DOHH2 (cell line): ENCODE results near the gene ZNF264.
"Not testable (repeated sequence)": the region's sequence is repeated elsewhere in the genome, so short reads cannot be mapped to it uniquely, and the experiment has no call there.

Experiments used
- H3F3A ChIP-seq: fragments of 200-600 bp; sonication (generic), shearing (Covaris generic); 2 replicates; pipeline ENCODE4 v1.6.0; 2016; ENCODE audit warnings: antibody characterized with exemption, mild to moderate bottlenecking; ENCODE audit not compliant: control insufficient read depth, insufficient read depth
- H3K27ac ChIP-seq: fragments of 200-600 bp; sonication (generic); 2 replicates; pipeline ENCODE4 v1.5.1; 2014; ENCODE audit warnings: low read depth, mild to moderate bottlenecking, low read length, moderate library complexity
- H3K27me3 ChIP-seq: fragments of 200-600 bp; sonication (generic); 2 replicates; pipeline ENCODE4 v1.6.1; 2014; ENCODE audit warnings: mild to moderate bottlenecking, low read length, mixed read lengths; ENCODE audit not compliant: control insufficient read depth
- H3K36me3 ChIP-seq: fragments of 200-600 bp; sonication (generic); 2 replicates; pipeline ENCODE4 v1.6.1; 2014; ENCODE audit warnings: mild to moderate bottlenecking, low read length, moderate library complexity, mixed read lengths; ENCODE audit not compliant: control insufficient read depth
- H3K4me1 ChIP-seq: fragments of 200-600 bp; sonication (generic); 2 replicates; pipeline ENCODE4 v1.6.1; 2014; ENCODE audit warnings: mild to moderate bottlenecking, low read length, mixed read lengths; ENCODE audit not compliant: control insufficient read depth
- H3K4me2 ChIP-seq: fragments of 200-600 bp; sonication (generic); 2 replicates; pipeline ENCODE4 v1.6.0; 2014; ENCODE audit warnings: mild to moderate bottlenecking, low read length, moderate library complexity
- H3K4me3 ChIP-seq: fragments of 200-600 bp; sonication (generic); 2 replicates; pipeline ENCODE4 v1.5.1; 2014; ENCODE audit warnings: mild to moderate bottlenecking, low read length, mixed read lengths
- H3K79me2 ChIP-seq: fragments of 200-600 bp; sonication (generic); 2 replicates; pipeline ENCODE4 v1.6.1; 2014; ENCODE audit warnings: mild to moderate bottlenecking, low read length, mixed read lengths; ENCODE audit not compliant: control insufficient read depth
- H3K9me2 ChIP-seq: fragments of 200-600 bp; sonication (generic); replicated peaks from 2 replicates; pipeline ENCODE4 v1.6.1; 2014; ENCODE audit warnings: mild to moderate bottlenecking, low read length, mixed read lengths; ENCODE audit not compliant: control insufficient read depth
- H3K9me3 ChIP-seq: fragments of 200-600 bp; sonication (generic); 2 replicates; pipeline ENCODE4 v1.6.1; 2014; ENCODE audit warnings: antibody characterized with exemption, low read length, mixed read lengths; ENCODE audit not compliant: control insufficient read depth, insufficient read depth
- H4K20me1 ChIP-seq: fragments of 200-600 bp; sonication (generic); 2 replicates; pipeline ENCODE4 v1.6.0; 2014; ENCODE audit warnings: low read depth, mild to moderate bottlenecking, antibody characterized with exemption, low read length, moderate library complexity; ENCODE audit not compliant: control insufficient read depth, insufficient read depth
- CTCF ChIP-seq: fragments of 200-600 bp; sonication (generic); IDR thresholded peaks from one replicate; pipeline ENCODE4 v1.5.1; 2014; ENCODE audit warnings: antibody characterized with exemption, mild to moderate bottlenecking, low read depth, low read length; ENCODE audit not compliant: poor library complexity, severe bottlenecking
- EZH2phosphoT487 ChIP-seq: fragments of 200-600 bp; sonication (generic); IDR thresholded peaks from 2 replicates; pipeline ENCODE4 v1.6.1; 2017; ENCODE audit warnings: borderline replicate concordance, mild to moderate bottlenecking, antibody characterized with exemption, low read length, moderate library complexity, mixed read lengths

Gene ZNF264

GRCh38 chr19:57245066-57245465, 53.8 kb downstream of the ZNF264 start:
- H3K36me3 ChIP-seq: peaks cover 5% of the 10 kb centered on the region; the same call in 1 of the 2 replicates
- H3K4me1 ChIP-seq: peaks cover 10% of the 10 kb centered on the region
- H3K27me3 ChIP-seq: no peaks in the 10 kb centered on the region
- H3F3A ChIP-seq: no peaks in the 10 kb centered on the region
- no peak overlapping the region for H3K4me3 ChIP-seq
- peaks cover 5% of the 10 kb centered on the region; the same call in 1 of the 2 replicates for H3K79me2 ChIP-seq
- no peak for TF ChIP-seq EZH2phosphoT487
- no peak for TF ChIP-seq CTCF
- no peaks in the 10 kb centered on the region for H3K9me2 ChIP-seq
- H3K4me2 ChIP-seq: no peak overlapping the region
- peaks cover 6% of the 10 kb centered on the region; the same call in 1 of the 2 replicates for H3K9me3 ChIP-seq
- no peaks in the 10 kb centered on the region for H4K20me1 ChIP-seq
- H3K27ac ChIP-seq: no peak overlapping the region

- Histone ChIP-seq H3K4me3 (no peak overlapping the region), H3F3A (no peaks in the 10 kb centered on the region), H3K4me2 (no peak overlapping the region), H3K36me3 (peaks cover 10% of the 10 kb centered on the region; the same call in 1 of the 2 replicates), H3K9me3 (peaks cover 4% of the 10 kb centered on the region; the same call in 1 of the 2 replicates), H3K4me1 (peaks cover 7% of the 10 kb centered on the region), H4K20me1 (no peaks in the 10 kb centered on the region), H3K27ac (no peak overlapping the region), H3K27me3 (no peaks in the 10 kb centered on the region), H3K79me2 (peaks cover 5% of the 10 kb centered on the region; the same call in 1 of the 2 replicates), H3K9me2 (no peaks in the 10 kb centered on the region)
- TF ChIP-seq CTCF (no peak), EZH2phosphoT487 (no peak)
These were observed 54.7 kb downstream of the ZNF264 start for GRCh38 chr19:57245959-57246358.

GRCh38 chr19:57248646-57249045, 57.3 kb downstream of the ZNF264 start:
- peaks cover 16% of the 10 kb centered on the region for H3K36me3 ChIP-seq
- H4K20me1 ChIP-seq: no peaks in the 10 kb centered on the region
- H3K79me2 ChIP-seq: no peaks in the 10 kb centered on the region
- peaks cover 4% of the 10 kb centered on the region; the same call in 1 of the 2 replicates for H3K9me3 ChIP-seq
- no peaks in the 10 kb centered on the region for H3K27me3 ChIP-seq
- no peaks in the 10 kb centered on the region for H3K9me2 ChIP-seq
- no peak for TF ChIP-seq EZH2phosphoT487
- TF ChIP-seq CTCF: no peak
- no peaks in the 10 kb centered on the region for H3F3A ChIP-seq
- H3K4me2 ChIP-seq: no peak overlapping the region
- H3K4me1 ChIP-seq: no peaks in the 10 kb centered on the region
- H3K27ac ChIP-seq: no peak overlapping the region
- no peak overlapping the region for H3K4me3 ChIP-seq

GRCh38 chr19:57249329-57249728, 58.0 kb downstream of the ZNF264 start:
- no peak overlapping the region for H3K4me3 ChIP-seq
- H3K9me3 ChIP-seq: peaks cover 4% of the 10 kb centered on the region; the same call in 1 of the 2 replicates
- TF ChIP-seq EZH2phosphoT487 (no peak), CTCF (no peak)
- H3K4me2 ChIP-seq: no peak overlapping the region
- no peaks in the 10 kb centered on the region for H3F3A ChIP-seq
- H3K4me1 ChIP-seq: no peaks in the 10 kb centered on the region
- peaks cover 16% of the 10 kb centered on the region for H3K36me3 ChIP-seq
- no peaks in the 10 kb centered on the region for H3K9me2 ChIP-seq
- H4K20me1 ChIP-seq: no peaks in the 10 kb centered on the region
- no peak overlapping the region for H3K27ac ChIP-seq
- no peaks in the 10 kb centered on the region for H3K79me2 ChIP-seq
- no peaks in the 10 kb centered on the region for H3K27me3 ChIP-seq

- H3K36me3 ChIP-seq: peaks cover 14% of the 10 kb centered on the region
- not testable (repeated sequence) for H3K79me2 ChIP-seq
These were observed 62.5 kb downstream of the ZNF264 start for GRCh38 chr19:57253767-57254166.

More at GRCh38 chr19:57253767-57254166, 62.5 kb downstream of the ZNF264 start:
- not testable (repeated sequence) for H3K27me3 ChIP-seq, H3K4me3 ChIP-seq, H4K20me1 ChIP-seq, H3F3A ChIP-seq, H3K9me3 ChIP-seq, H3K27ac ChIP-seq, H3K4me1 ChIP-seq, H3K4me2 ChIP-seq, H3K9me2 ChIP-seq
